A375 (cell line): ENCODE results near the gene TMEM259. TPM values are rescaled to one million over a fixed set of nuclear protein-coding genes. Genes with fewer than 3 reads are reported as not detected.
A peak's percentile ranks its signal among the peaks of the same experiment; 100 is the strongest.

ENCODE experiments used
- small RNA-seq: library from RNA; depleted of rRNA; stranded (forward); fragments of <200 nt; gene quantifications from one replicate; pipeline ENCODE3, GENCODE V24; 2014
- total RNA-seq: library from RNA; depleted of rRNA; stranded (reverse); fragments of >200 nt; shearing (Covaris generic); gene quantifications from 2 replicates; pipeline ENCODE4 v1.2.3, GENCODE V29; 2014; rRNA removed

Gene TMEM259
- 84.4 and 91.2 TPM in 2 replicates for total RNA-seq

GRCh38 chr19:1020868-1021425, at the start of gene TMEM259:
TSS of gene TMEM259 (minus strand) at chr19:1021123. CDS start at chr19:1020996, 127 bp downstream.

GRCh38 chr19:1066748-1067340, 45.9 kb upstream of the TMEM259 start, which contains the start of gene ARHGAP45:
TSS of gene ARHGAP45 (plus strand) at chr19:1067167. CDS start at chr19:1067406, 239 bp downstream.

GRCh38 chr19:1039646-1040475, 18.9 kb upstream of the TMEM259 start, which contains the start of gene ABCA7:
TSS of gene ABCA7 (plus strand) at chr19:1040107. CDS start at chr19:1041362, 1,255 bp downstream.

GRCh38 chr19:1025960-1026782, 5.2 kb upstream of the TMEM259 start, which contains the start of gene CNN2:
TSS of gene CNN2 (plus strand) at chr19:1026608. CDS start at chr19:1026662, 54 bp downstream.

GRCh38 chr19:1000095-1000494, 20.8 kb downstream of the TMEM259 start, which contains the start of gene GRIN3B:
TSS of gene GRIN3B (plus strand) at chr19:1000419. CDS start at chr19:1000438, 19 bp downstream.

GRCh38 chr19:984165-984967, 36.6 kb downstream of the TMEM259 start, which contains the start of gene WDR18:
TSS of gene WDR18 (plus strand) at chr19:984345. CDS start at chr19:984354, 9 bp downstream.

Small RNAs within 50 kb of the gene (small RNA-seq; reads per million reads assigned to genes)
- gene RNU6-2 = 0.50 reads per million, percentile 23 among the genes with 10 or more reads in this experiment

Other genes with a start within 250 kb of the TMEM259 start
- 355 and 456 TPM in 2 replicates for gene PTBP1, start 223.7 kb downstream of the TMEM259 start, total RNA-seq
- 0.03 TPM in 1 of 2 replicates, not detected in the other for gene PLPPR3, start 199.2 kb downstream of the TMEM259 start, total RNA-seq
- gene AZU1, start 193.3 kb downstream of the TMEM259 start, total RNA-seq = 0.45 TPM in 1 of 2 replicates, not detected in the other
- not detected in 2 replicates for gene PRTN3, start 180.1 kb downstream of the TMEM259 start, total RNA-seq
- 0.34 TPM in 1 of 2 replicates, not detected in the other for gene ELANE, start 168.8 kb downstream of the TMEM259 start, total RNA-seq
- 2.1 and 3.5 TPM in 2 replicates for gene CFD, start 161.5 kb downstream of the TMEM259 start, total RNA-seq
- 20.4 and 25.1 TPM in 2 replicates for gene MED16, start 127.9 kb downstream of the TMEM259 start, total RNA-seq
- not detected in 2 replicates for gene RNU6-9, start 127.6 kb downstream of the TMEM259 start, total RNA-seq
- 24.9 and 26.8 TPM in 2 replicates for gene R3HDM4, start 107.9 kb downstream of the TMEM259 start, total RNA-seq
- not detected in 2 replicates for gene KISS1R, start 103.8 kb downstream of the TMEM259 start, total RNA-seq
- gene ARID3A, start 95.1 kb downstream of the TMEM259 start, total RNA-seq = 2.0 and 3.1 TPM in 2 replicates
- 136 and 158 TPM in 2 replicates for gene WDR18, start 36.8 kb downstream of the TMEM259 start, total RNA-seq
- gene GRIN3B, start 20.7 kb downstream of the TMEM259 start, total RNA-seq = not detected in 2 replicates
- gene RNU6-2, start 399 bp upstream of the TMEM259 start, total RNA-seq = not detected in 2 replicates
- gene CNN2, start 5.5 kb upstream of the TMEM259 start, total RNA-seq = 62.3 and 63.6 TPM in 2 replicates
- 4.0 and 4.8 TPM in 2 replicates for gene ABCA7, start 19.0 kb upstream of the TMEM259 start, total RNA-seq
- gene ARHGAP45, start 46.0 kb upstream of the TMEM259 start, total RNA-seq = 9.0 and 12.4 TPM in 2 replicates
- 101 and 102 TPM in 2 replicates for gene POLR2E, start 74.3 kb upstream of the TMEM259 start, total RNA-seq
- gene GPX4, start 82.9 kb upstream of the TMEM259 start, total RNA-seq = 308 and 310 TPM in 2 replicates
- gene SBNO2, start 153.1 kb upstream of the TMEM259 start, total RNA-seq = 55.9 and 64.7 TPM in 2 replicates
- gene STK11, start 184.7 kb upstream of the TMEM259 start, total RNA-seq = 43.7 and 46.0 TPM in 2 replicates
- gene CBARP, start 216.9 kb upstream of the TMEM259 start, total RNA-seq = 2.1 and 3.9 TPM in 2 replicates
- 58.3 and 78.6 TPM in 2 replicates for gene ATP5F1D, start 220.6 kb upstream of the TMEM259 start, total RNA-seq
- gene MIDN, start 227.5 kb upstream of the TMEM259 start, total RNA-seq = 11.2 and 13.6 TPM in 2 replicates
- 180 and 209 TPM in 2 replicates for gene CIRBP, start 248.2 kb upstream of the TMEM259 start, total RNA-seq